GM08714 (cell line): ENCODE data around the gene TUBA1A.
"Not testable (repeated sequence)": the region's sequence is repeated elsewhere in the genome, so short reads cannot be mapped to it uniquely, and the experiment has no call there.

ENCODE experiments used
- H3K4me3 ChIP-seq: fragments of 200-500 bp; sonication (Bioruptor generic); 2 replicates; pipeline ENCODE4 v1.5.1; 2014; ENCODE audit warnings: mild to moderate bottlenecking, low read length, inconsistent platforms
- ZNF274 ChIP-seq: IDR thresholded peaks from 2 replicates; pipeline ENCODE4 v1.6.1; 2012; ENCODE audit warnings: mild to moderate bottlenecking, low read depth, low read length

Gene TUBA1A

GRCh38 chr12:49189731-49190716 lies 1.1 kb upstream of the TUBA1A start:
- TF ChIP-seq ZNF274: no peak
- H3K4me3 ChIP-seq: no peak overlapping the region; the same call in 1 of the 2 replicates

- H3K4me3 ChIP-seq: peak overlapping the region; percentile 75
- TF ChIP-seq ZNF274: no peak
Measured at GRCh38 chr12:49188201-49188915, 522 bp downstream of the TUBA1A start.

DNA sequence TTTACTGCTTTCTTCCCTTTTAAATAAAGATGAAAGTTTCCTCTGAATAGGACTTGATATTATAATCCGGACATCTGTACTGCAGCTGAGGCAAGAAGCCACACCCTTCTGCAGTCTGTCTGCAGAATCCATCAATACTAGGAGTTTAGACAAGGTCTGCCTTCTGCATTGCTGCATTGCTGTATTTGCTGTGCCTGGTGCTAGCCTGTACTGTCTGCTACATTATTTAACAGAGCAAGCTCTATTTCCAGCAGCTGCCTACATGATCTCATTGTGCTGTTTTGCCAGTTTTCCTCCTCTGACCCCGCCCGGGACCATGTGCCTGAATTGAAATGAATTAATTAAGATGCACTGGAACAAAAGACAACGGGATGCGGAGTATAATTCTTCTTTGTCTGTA lies 1.7 kb downstream of the TUBA1A start:
- TF ChIP-seq ZNF274: no peak
- H3K4me3 ChIP-seq: no peak overlapping the region; the same call in 1 of the 2 replicates

GRCh38 chr12:49186307-49186706 lies 2.6 kb downstream of the TUBA1A start:
- H3K4me3 ChIP-seq: not testable (repeated sequence)

DNA sequence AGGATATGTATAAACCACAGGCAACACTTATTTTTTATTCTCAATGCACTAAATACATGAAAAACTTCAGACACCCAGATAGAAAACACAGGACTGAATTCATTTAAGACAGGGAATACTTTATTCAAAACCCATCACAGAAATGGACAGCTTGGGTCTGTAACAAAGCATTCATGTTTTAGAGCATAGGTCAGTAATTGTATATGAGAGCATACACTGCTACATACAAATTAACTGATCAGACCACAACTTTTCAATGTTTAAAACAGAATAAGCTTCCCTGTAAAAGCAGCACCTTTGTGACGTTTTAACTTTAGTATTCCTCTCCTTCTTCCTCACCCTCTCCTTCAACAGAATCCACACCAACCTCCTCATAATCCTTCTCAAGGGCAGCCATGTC lies 4.2 kb downstream of the TUBA1A start:
- not testable (repeated sequence) for H3K4me3 ChIP-seq

GRCh38 chr12:49183214-49183950 lies 5.5 kb downstream of the TUBA1A start:
- not testable (repeated sequence) for H3K4me3 ChIP-seq

DNA sequence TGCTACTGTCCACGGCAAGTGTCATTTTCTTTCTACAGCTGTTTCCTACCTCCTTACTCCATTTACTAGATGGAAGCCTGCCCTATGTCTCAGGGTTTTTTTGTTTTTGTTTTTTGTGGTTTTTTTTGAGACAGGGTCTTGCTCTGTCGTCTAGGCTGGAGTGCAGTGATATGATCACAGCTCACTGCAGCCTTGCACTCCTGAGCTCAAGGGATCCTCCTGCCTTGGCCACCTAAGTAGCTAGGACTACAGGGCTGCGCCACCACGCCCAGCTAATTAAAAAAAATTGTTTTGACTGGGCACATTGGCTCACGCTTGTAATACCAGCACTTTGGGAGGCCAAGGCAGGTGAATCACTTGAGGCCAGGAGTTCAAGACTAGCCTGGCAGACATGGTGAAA lies 14.7 kb downstream of the TUBA1A start:
- TF ChIP-seq ZNF274: no peak
- H3K4me3 ChIP-seq: no peak overlapping the region

DNA sequence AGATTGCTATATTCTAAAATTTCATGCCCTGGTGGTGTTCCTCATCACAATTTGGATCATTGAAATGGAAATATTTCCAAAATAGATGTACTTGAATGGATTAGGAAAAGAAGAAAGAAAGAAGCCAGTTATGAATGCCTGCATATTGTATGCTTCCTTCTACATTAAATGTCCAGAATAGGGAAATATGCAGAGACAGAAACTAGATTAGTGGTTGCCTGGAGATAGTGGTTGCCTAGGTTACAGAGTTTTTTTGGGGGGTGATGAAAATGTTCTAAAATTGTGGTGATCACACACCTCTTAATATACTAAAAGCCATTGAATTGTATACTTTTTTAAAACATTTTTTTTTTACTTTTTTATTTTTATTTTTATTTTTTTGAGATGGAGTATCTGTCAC lies 18.0 kb downstream of the TUBA1A start:
- no peak for TF ChIP-seq ZNF274
- no peak overlapping the region for H3K4me3 ChIP-seq

GRCh38 chr12:49165114-49165513 lies 23.8 kb downstream of the TUBA1A start:
- no peak overlapping the region for H3K4me3 ChIP-seq
- TF ChIP-seq ZNF274: no peak

DNA sequence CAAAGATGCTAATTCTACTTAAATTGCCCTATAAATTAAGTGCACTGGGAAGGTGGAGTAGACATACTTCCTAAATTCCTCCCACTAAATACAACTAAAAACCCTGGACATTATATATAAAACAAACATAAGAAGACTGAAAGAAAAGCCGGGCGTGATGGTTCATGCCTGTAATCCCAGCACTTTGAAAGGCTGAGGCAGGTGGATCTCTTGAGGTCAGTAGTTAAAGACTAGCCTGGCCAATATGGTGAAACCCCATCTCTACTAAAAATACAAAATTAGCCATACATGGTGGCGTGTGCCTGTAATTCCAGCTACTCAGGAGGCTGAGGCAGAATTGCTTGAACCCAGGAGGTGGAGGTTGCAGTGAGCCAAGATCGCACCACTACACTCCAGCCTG lies 27.0 kb downstream of the TUBA1A start:
- not testable (repeated sequence) for H3K4me3 ChIP-seq

DNA sequence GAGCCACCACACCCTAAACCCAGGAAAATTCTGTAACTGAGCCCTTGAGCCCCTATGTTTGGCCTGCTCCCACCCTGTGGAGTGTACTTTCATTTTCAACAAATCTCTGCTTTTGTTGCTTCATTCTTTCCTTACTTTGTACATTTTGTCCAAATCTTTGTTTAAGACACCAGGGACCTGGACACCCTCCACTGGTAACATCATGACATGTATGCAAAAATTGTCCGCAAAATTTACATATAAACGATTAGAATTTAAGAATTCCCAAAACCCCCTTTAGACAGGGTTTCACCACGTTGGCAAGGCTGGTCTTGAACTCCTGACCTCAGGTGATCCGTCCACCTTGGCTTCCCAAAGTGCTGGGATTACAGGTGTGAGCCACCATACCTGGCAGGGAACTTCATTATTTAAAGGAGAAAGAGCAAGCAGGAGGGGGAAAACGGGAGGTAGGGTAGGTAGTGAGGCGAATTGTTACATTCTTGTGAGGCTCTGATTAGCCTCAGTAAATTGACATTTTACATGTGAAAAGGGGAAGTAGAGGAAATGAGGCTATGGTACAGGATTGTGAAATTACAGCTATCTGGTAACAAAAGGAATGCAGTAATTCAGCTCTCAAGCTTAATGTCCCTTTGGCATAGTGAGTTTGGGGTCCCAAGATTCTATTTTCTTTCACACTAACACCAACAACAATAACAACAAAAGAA lies 27.6 kb downstream of the TUBA1A start:
- peak overlapping the region; percentile 7; the same call in 1 of the 2 replicates for H3K4me3 ChIP-seq
- no peak for TF ChIP-seq ZNF274

DNA sequence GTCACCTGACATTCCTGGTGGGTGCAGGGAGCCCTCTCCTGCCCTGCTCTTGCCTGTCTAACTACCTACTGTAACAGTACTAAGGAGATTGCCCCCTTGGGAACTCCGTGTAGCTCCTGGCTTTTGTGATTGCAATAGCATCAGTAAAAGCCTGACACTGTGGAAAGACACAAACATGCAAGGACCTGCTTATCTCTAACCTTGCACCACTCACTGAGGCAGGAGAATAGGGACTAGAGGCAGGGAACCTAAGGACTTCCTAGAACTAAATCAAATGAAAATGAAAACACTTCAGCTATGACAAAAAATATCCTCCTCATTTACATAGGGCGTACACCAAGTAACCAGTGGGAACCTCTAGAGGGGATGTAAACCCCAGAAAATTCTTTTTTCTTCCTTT lies 28.5 kb downstream of the TUBA1A start:
- no peak for TF ChIP-seq ZNF274
- H3K4me3 ChIP-seq: peak overlapping the region; percentile 24; the same call in 1 of the 2 replicates

- TF ChIP-seq ZNF274: no peak
- H3K4me3 ChIP-seq: no peak overlapping the region
Measured at GRCh38 chr12:49154221-49154620, 34.7 kb downstream of the TUBA1A start.

GRCh38 chr12:49147384-49147783 lies 41.5 kb downstream of the TUBA1A start:
- no peak overlapping the region for H3K4me3 ChIP-seq
- no peak for TF ChIP-seq ZNF274
